ENCODE measurements around the gene UQCC3. TPM values are rescaled to one million over a fixed set of nuclear protein-coding genes. Genes with fewer than 3 reads are reported as not detected.

Gene UQCC3
- 11.6 and 20.2 TPM in 2 replicates for total RNA-seq

GRCh38 chr11:62671608-62672389 lies at the start of gene UQCC3, which contains the start of gene LBHD1:
UQCC3 (plus strand) TSS chr11:62671673; CDS start chr11:62671746, 73 bp downstream.
LBHD1 (minus strand) TSS chr11:62672267; CDS start chr11:62670031, 2,236 bp downstream.

GRCh38 chr11:62645946-62646824 lies 25.3 kb upstream of the UQCC3 start, which contains the start of gene GANAB:
GANAB (minus strand) TSS chr11:62646613; CDS start chr11:62646599, 14 bp downstream.

GRCh38 chr11:62665075-62665598 lies 6.3 kb upstream of the UQCC3 start, which contains the start of the genes C11orf98 and CSKMT:
C11orf98 (minus strand) TSS chr11:62665210; CDS start chr11:62665169, 41 bp downstream.
CSKMT (plus strand) TSS chr11:62665312; CDS start chr11:62665880, 568 bp downstream.

GRCh38 chr11:62678770-62679696 lies 7.6 kb downstream of the UQCC3 start, which contains the start of gene UBXN1:
UBXN1 (minus strand) TSS chr11:62679073; CDS start chr11:62678923, 150 bp downstream.

GRCh38 chr11:62689421-62690183 lies 18.1 kb downstream of the UQCC3 start, which contains the start of gene LRRN4CL:
LRRN4CL (minus strand) TSS chr11:62689530; CDS start chr11:62688508, 1,022 bp downstream.

GRCh38 chr11:62707277-62707861 lies 35.9 kb downstream of the UQCC3 start, which contains the start of the genes BSCL2 and GNG3:
BSCL2 (minus strand) TSS chr11:62707424; CDS start chr11:62707195, 229 bp downstream.
GNG3 (plus strand) TSS chr11:62707676; CDS start chr11:62708296, 620 bp downstream.

Other genes starting within 250 kb of the UQCC3 start
- 448 and 668 TPM in 2 replicates for gene AHNAK, start 124.9 kb upstream of the UQCC3 start, total RNA-seq
- 1,841 and 2,603 TPM in 2 replicates for gene EEF1G, start 97.8 kb upstream of the UQCC3 start, total RNA-seq
- gene TUT1, start 80.2 kb upstream of the UQCC3 start, total RNA-seq = 7.0 and 9.0 TPM in 2 replicates
- gene MTA2, start 69.8 kb upstream of the UQCC3 start, total RNA-seq = 141 and 164 TPM in 2 replicates
- 12.1 and 17.8 TPM in 2 replicates for gene EML3, start 58.9 kb upstream of the UQCC3 start, total RNA-seq
- 1.4 and 3.0 TPM in 2 replicates for gene ROM1, start 58.4 kb upstream of the UQCC3 start, total RNA-seq
- gene B3GAT3, start 49.7 kb upstream of the UQCC3 start, total RNA-seq = 45.1 and 50.5 TPM in 2 replicates
- 132 and 144 TPM in 2 replicates for gene GANAB, start 25.1 kb upstream of the UQCC3 start, total RNA-seq
- 25.8 and 30.5 TPM in 2 replicates for gene INTS5, start 18.4 kb upstream of the UQCC3 start, total RNA-seq
- 23.9 and 32.8 TPM in 2 replicates for gene C11orf98, start 6.5 kb upstream of the UQCC3 start, total RNA-seq
- 4.3 and 26.0 TPM in 2 replicates for gene CSKMT, start 6.4 kb upstream of the UQCC3 start, total RNA-seq
- 0.85 and 0.96 TPM in 2 replicates for gene LBHD1, start 594 bp downstream of the UQCC3 start, total RNA-seq
- gene UBXN1, start 7.4 kb downstream of the UQCC3 start, total RNA-seq = 172 and 236 TPM in 2 replicates
- gene LRRN4CL, start 17.9 kb downstream of the UQCC3 start, total RNA-seq = under 0.01 and 0.21 TPM in 2 replicates
- 27.0 and 61.6 TPM in 2 replicates for gene BSCL2, start 35.8 kb downstream of the UQCC3 start, total RNA-seq
- gene GNG3, start 36.0 kb downstream of the UQCC3 start, total RNA-seq = not detected in 2 replicates
- 6.0 and 7.2 TPM in 2 replicates for gene HNRNPUL2, start 55.8 kb downstream of the UQCC3 start, total RNA-seq
- gene TTC9C, start 56.8 kb downstream of the UQCC3 start, total RNA-seq = 19.5 and 36.2 TPM in 2 replicates
- 9.9 and 11.5 TPM in 2 replicates for gene ZBTB3, start 82.5 kb downstream of the UQCC3 start, total RNA-seq
- gene POLR2G, start 89.9 kb downstream of the UQCC3 start, total RNA-seq = 71.8 and 86.8 TPM in 2 replicates
- gene TAF6L, start 99.7 kb downstream of the UQCC3 start, total RNA-seq = 13.3 and 21.1 TPM in 2 replicates
- 39.3 and 46.3 TPM in 2 replicates for gene TMEM179B, start 115.7 kb downstream of the UQCC3 start, total RNA-seq
- 25.8 and 29.6 TPM in 2 replicates for gene TMEM223, start 120.3 kb downstream of the UQCC3 start, total RNA-seq
- gene NXF1, start 133.8 kb downstream of the UQCC3 start, total RNA-seq = 8.5 and 11.8 TPM in 2 replicates
- 24.9 and 27.2 TPM in 2 replicates for gene STX5, start 160.4 kb downstream of the UQCC3 start, total RNA-seq
- gene TEX54, start 161.2 kb downstream of the UQCC3 start, total RNA-seq = not detected in 2 replicates
- 85.3 and 91.8 TPM in 2 replicates for gene WDR74, start 167.9 kb downstream of the UQCC3 start, total RNA-seq
- gene SLC3A2, start 209.2 kb downstream of the UQCC3 start, total RNA-seq = 423 and 762 TPM in 2 replicates
- not detected in 2 replicates for gene CHRM1, start 249.7 kb downstream of the UQCC3 start, total RNA-seq